Measurements from ENCODE around the gene ZNF578. TPM values are rescaled to one million over a fixed set of nuclear protein-coding genes. Genes with fewer than 3 reads are reported as not detected.

ZNF578 gene
- 4.6 and 5.5 TPM in 2 replicates for total RNA-seq

DNA sequence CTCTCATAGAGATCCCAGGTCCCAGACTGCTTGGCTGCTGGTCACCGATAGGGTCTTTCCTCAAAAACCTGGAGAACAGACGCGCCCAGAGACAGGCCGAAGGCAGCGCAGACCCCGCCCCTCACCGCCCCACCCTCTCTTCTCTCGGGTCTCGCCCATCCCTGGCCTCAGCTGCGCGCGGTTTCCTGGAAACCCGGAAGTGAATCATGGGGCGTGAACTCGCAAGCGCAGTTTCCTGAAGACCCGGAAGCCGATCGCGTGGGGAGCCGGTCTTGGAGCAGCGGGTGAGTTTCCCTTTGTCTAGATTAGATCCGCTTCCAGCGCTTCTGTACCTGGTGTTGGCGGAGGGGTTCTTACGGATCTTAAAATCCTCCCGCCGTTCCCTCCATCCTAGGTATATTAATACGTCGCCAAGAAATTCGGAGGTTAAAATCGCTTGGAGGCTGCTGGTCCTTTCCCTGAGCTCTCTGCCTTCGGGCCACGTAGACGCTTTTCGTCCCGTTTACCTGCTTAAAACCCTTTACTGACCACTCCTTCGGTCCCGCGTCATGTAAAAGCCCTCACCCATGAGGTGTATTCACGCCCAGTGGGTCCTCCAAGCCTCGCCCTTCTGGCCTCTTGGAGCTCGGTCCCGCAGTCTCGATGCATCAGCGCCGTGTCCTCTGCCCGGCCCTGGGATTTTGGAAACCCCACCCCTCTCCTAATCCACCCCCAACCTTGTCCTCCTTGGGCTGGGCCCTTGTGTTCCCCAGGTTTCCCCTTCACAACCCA, at the start of gene ZNF578:
Gene ZNF578 (plus strand): TSS at position 230 of the 771 bp plus-strand sequence. CDS start 48,293 bp downstream, outside the sequence.

GRCh38 chr19:52428937-52429336, 24.4 kb upstream of the ZNF578 start, which contains the start of gene ZNF534:
ZNF534 (plus strand) TSS chr19:52429148; CDS start chr19:52431475, 2,327 bp downstream.

DNA sequence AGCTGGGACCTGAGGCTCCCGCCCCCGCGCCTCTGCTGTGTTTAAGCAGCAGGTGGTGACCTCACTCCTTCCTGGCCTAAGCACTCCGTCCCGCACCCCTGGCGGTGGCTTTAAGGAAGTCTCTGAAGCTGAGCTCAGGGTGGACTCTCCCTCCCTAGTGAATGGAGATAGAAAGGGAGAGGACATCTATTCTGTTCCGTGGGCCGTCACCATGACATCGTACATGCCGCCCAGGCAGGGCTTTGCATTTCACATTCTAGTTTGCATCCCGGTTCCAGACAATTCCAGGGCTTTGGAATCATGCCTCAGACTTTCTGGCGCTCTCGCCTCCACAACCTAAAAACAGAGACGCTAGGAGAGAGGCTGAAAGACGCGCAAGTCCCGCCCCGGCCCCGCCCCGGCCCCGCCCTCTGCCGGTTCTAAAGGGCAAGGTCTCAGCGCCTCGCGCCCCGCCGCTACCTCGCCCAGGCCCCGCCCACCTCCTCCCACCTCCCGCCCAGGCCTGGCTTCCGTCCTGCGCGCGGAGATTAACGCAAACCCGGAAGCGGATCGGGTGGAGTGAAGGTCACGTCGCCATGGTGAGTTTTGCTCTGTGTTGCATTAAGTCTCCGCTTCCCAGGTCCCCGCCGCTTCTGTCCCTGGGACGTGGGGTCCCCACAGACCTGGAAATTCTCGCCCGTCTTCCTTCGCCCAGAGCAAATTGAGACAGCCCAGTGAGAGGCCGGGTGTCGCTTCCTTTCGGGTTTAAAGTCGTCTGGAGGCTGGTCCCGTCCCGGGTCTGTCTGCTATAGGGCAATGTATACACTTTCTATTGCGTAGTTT, 74.0 kb downstream of the ZNF578 start, which contains the start of gene ZNF808:
Gene ZNF808 (plus strand): TSS at position 535 of the 822 bp plus-strand sequence. CDS start 15,617 bp downstream, outside the sequence.

Other genes starting within 250 kb of the ZNF578 start
- gene ZNF766, start 184.0 kb upstream of the ZNF578 start, total RNA-seq: 13.2 and 15.4 TPM in 2 replicates
- 3.7 and 4.2 TPM in 2 replicates for gene ZNF480, start 156.4 kb upstream of the ZNF578 start, total RNA-seq
- 3.5 and 4.8 TPM in 2 replicates for gene ZNF610, start 117.3 kb upstream of the ZNF578 start, total RNA-seq
- 21.9 and 34.0 TPM in 2 replicates for gene ZNF880, start 83.6 kb upstream of the ZNF578 start, total RNA-seq
- gene ZNF528, start 55.7 kb upstream of the ZNF578 start, total RNA-seq: 17.1 and 25.2 TPM in 2 replicates
- 0.07 and 0.23 TPM in 2 replicates for gene ZNF534, start 24.4 kb upstream of the ZNF578 start, total RNA-seq
- gene ZNF808, start 74.1 kb downstream of the ZNF578 start, total RNA-seq: 23.9 and 24.8 TPM in 2 replicates
- 15.6 and 15.7 TPM in 2 replicates for gene ZNF701, start 116.7 kb downstream of the ZNF578 start, total RNA-seq
- 51.9 and 54.2 TPM in 2 replicates for gene ZNF83, start 184.8 kb downstream of the ZNF578 start, total RNA-seq

Data from smooth muscle cell of the pulmonary artery (primary cell).